Subcutaneous abdominal adipose tissue (tissue), 5 donors: ENCODE data around the gene KIFAP3.
"Not testable (repeated sequence)": the region's sequence is repeated elsewhere in the genome, so short reads cannot be mapped to it uniquely, and the experiment has no call there.

Experiments used
- H3K27ac ChIP-seq: one replicate; pipeline ENCODE4 v1.7.0; 2013; ENCODE audit warnings: low read depth, mild to moderate bottlenecking, inconsistent platforms, low read length, moderate library complexity
- H3K27me3 ChIP-seq, 5 donors: one replicate each; pipeline ENCODE4 v1.7.0; 2013; ENCODE audit warnings: low read length in 5 of 5, inconsistent platforms in 1 of 5; ENCODE audit not compliant: control insufficient read depth in 5 of 5, insufficient read depth in 4 of 5
- H3K36me3 ChIP-seq, 5 donors: one replicate each; pipeline ENCODE4 v1.7.0; 2013; ENCODE audit warnings: low read length in 5 of 5; ENCODE audit not compliant: control insufficient read depth in 5 of 5, insufficient read depth in 5 of 5
- H3K4me1 ChIP-seq, 5 donors: one replicate each; pipeline ENCODE4 v1.7.0; 2013; ENCODE audit warnings: low read length in 5 of 5, mild to moderate bottlenecking in 3 of 5, moderate library complexity in 1 of 5; ENCODE audit not compliant: control insufficient read depth in 5 of 5, insufficient read depth in 5 of 5
- H3K4me3 ChIP-seq, 5 donors: one replicate each; pipeline ENCODE4 v1.7.0; 2013; ENCODE audit warnings: low read length in 5 of 5, low read depth in 1 of 5
- H3K9ac ChIP-seq, 5 donors: one replicate each; pipeline ENCODE4 v1.7.0; 2013; ENCODE audit warnings: low read length in 5 of 5, mild to moderate bottlenecking in 4 of 5, moderate library complexity in 3 of 5
- H3K9me3 ChIP-seq, 5 donors: one replicate each; pipeline ENCODE4 v1.7.0; 2013; ENCODE audit warnings: low read length in 5 of 5; ENCODE audit not compliant: control insufficient read depth in 5 of 5
- donor health status: healthy.
- donor health status: healthy.
- donor health status: healthy.
- donor health status: healthy.
- donor health status: healthy.

Gene KIFAP3

DNA sequence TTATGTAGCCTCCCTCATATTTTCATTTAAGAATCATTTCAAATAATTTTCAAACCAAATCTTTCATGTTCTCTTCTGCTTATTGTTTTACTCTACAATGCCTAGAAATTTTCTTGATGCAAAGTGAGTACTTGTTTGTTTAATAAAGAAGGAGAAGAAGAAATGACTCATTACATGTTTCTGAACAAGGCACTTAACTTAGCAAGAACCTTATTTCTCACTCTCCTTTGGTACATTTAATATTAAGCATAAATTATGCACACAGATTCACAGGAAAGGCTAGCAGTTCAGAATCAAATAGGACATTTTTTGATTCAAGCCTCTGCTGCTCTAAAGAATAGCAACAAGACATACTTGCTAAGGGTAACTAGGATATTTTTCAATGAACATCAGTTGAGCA, 189.9 kb downstream of the KIFAP3 start:
- Histone ChIP-seq H3K36me3 (peaks cover 16 to 47% (median 32%) of the 10 kb centered on the region in 5 donors), H3K27ac (no peak overlapping the region), H3K27me3 (no peaks in the 10 kb centered on the region), H3K9ac (no peak overlapping the region), H3K4me1 (peaks cover 0 to 5% (median 0%) of the 10 kb centered on the region in 5 donors), H3K4me3 (no peak overlapping the region), H3K9me3 (no peaks in the 10 kb centered on the region)

- no peaks in the 10 kb centered on the region for H3K9me3 ChIP-seq
- no peaks in the 10 kb centered on the region for H3K4me1 ChIP-seq
- H3K4me3 ChIP-seq: no peak overlapping the region
- H3K36me3 ChIP-seq: peaks cover 17 to 53% (median 26%) of the 10 kb centered on the region in 5 donors
- no peaks in the 10 kb centered on the region for H3K27me3 ChIP-seq
- H3K27ac ChIP-seq: no peak overlapping the region
- H3K9ac ChIP-seq: no peak overlapping the region
Measured at GRCh38 chr1:169882039-169882511, 192.4 kb downstream of the KIFAP3 start.

DNA sequence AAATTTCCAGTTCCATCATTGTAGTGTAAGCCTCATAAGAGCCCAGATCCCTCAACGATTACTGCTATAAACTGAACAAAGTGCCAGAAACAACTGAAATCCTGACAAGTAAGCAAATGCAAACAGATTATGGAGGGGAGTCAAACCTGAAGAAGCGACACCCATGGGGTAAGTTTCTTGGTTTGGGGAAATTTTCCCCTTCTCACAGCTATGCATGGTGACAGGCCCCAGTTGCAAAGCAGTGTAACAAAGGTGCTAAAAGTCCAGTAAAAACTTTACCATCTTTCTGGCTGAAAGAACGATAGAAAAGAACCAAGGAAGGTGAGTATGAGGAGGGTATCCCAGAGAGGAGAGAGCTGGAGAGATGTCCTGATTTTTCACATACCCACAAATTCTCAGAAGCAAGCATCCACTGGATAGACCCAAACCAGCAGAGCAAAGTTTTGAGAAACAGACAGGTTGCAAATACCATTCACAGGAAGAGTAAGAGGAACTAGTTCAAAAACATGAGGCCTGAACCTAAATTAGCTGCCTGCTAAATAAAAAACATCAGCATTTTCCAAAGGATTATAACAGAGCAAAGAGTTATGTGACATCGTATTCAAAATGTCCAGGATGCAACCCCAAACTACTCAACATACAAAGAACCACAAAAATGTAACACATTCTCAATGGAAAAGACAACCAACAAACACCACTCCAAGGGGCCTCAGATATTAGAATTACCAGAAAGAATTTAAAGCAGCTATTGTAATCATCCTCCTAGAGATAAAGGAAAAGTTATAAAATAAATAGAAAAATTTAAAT, 195.3 kb downstream of the KIFAP3 start:
- H3K9me3 ChIP-seq: no peaks in the 10 kb centered on the region
- H3K4me1 ChIP-seq: no peaks in the 10 kb centered on the region
- H3K36me3 ChIP-seq: peaks cover 31 to 60% (median 33%) of the 10 kb centered on the region in 5 donors
- H3K4me3 ChIP-seq: no peak overlapping the region
- H3K27ac ChIP-seq: no peak overlapping the region
- H3K27me3 ChIP-seq: no peaks in the 10 kb centered on the region
- H3K9ac ChIP-seq: no peak overlapping the region

GRCh38 chr1:169878498-169878897, 196.0 kb downstream of the KIFAP3 start:
- Histone ChIP-seq H3K9me3 (no peaks in the 10 kb centered on the region), H3K9ac (no peak overlapping the region), H3K4me1 (no peaks in the 10 kb centered on the region), H3K27ac (no peak overlapping the region), H3K36me3 (peaks cover 38 to 66% (median 40%) of the 10 kb centered on the region in 5 donors), H3K4me3 (no peak overlapping the region), H3K27me3 (no peaks in the 10 kb centered on the region)

GRCh38 chr1:169877800-169878491, 196.5 kb downstream of the KIFAP3 start:
- Histone ChIP-seq H3K27me3 (no peaks in the 10 kb centered on the region), H3K4me1 (no peaks in the 10 kb centered on the region), H3K27ac (no peak overlapping the region), H3K36me3 (peaks cover 42 to 67% (median 45%) of the 10 kb centered on the region in 5 donors), H3K4me3 (no peak overlapping the region), H3K9me3 (no peaks in the 10 kb centered on the region), H3K9ac (peak overlapping the region in 1 of 5 donors; percentile 11)

DNA sequence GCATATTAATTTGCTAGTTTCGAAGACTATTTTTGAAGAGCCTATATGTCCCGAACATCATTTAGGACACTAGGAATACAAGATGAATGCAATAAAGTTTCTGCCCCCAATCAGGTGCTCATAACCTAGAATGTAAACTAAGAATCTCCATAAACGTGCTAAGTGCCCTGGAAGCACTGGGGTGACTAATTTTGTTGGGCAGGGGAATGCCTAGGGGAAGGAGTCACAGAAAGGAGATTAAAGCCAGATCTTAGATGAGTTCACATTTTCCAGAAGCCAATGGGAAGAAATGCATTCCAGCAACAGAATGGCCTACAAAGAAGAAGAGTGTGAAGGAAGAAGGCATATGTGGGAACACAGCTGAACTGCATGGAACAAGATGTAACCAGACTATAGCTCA, 200.3 kb downstream of the KIFAP3 start:
- H3K9me3 ChIP-seq: no peaks in the 10 kb centered on the region
- peaks cover 55 to 89% (median 68%) of the 10 kb centered on the region in 5 donors for H3K36me3 ChIP-seq
- no peaks in the 10 kb centered on the region for H3K27me3 ChIP-seq
- H3K4me1 ChIP-seq: no peaks in the 10 kb centered on the region
- H3K9ac ChIP-seq: no peak overlapping the region
- no peak overlapping the region for H3K4me3 ChIP-seq
- no peak overlapping the region for H3K27ac ChIP-seq

- Histone ChIP-seq H3K9ac (no peak overlapping the region), H3K36me3 (peaks cover 57 to 95% (median 73%) of the 10 kb centered on the region in 5 donors), H3K4me1 (no peaks in the 10 kb centered on the region), H3K9me3 (no peaks in the 10 kb centered on the region), H3K27ac (no peak overlapping the region), H3K4me3 (no peak overlapping the region), H3K27me3 (no peaks in the 10 kb centered on the region)
Measured at GRCh38 chr1:169873582-169874199, 200.8 kb downstream of the KIFAP3 start.

GRCh38 chr1:169872906-169873305, 201.6 kb downstream of the KIFAP3 start:
- peaks cover 58 to 95% (median 76%) of the 10 kb centered on the region in 5 donors for H3K36me3 ChIP-seq

DNA sequence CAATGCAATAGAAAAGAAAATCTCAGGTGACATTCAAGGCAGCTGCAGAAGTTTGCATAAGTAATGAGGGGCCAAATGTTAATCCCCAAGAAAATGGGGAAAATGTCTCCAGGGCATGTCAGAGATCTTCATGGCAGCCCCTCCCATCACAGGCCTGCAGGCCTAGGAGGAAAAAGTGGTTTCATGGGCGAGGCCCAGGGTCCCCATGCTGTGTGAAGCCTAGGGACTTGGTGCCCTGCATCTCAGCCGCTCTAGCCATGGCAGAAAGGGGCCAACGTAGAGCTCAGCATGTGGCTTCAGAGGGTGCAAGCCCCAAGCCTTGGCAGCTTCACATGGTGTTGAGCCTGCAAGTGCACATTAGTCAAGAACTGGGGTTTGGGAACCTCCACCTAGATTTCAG, 202.5 kb downstream of the KIFAP3 start:
- not testable (repeated sequence) for H3K9ac ChIP-seq, H3K4me1 ChIP-seq, H3K27me3 ChIP-seq, H3K9me3 ChIP-seq, H3K27ac ChIP-seq, H3K4me3 ChIP-seq
- H3K36me3 ChIP-seq: peaks cover 59 to 96% (median 79%) of the 10 kb centered on the region in 5 donors

More at GRCh38 chr1:169872906-169873305, 201.6 kb downstream of the KIFAP3 start:
- Histone ChIP-seq H3K27me3 (no peaks in the 10 kb centered on the region), H3K9ac (no peak overlapping the region), H3K4me3 (no peak overlapping the region), H3K9me3 (no peaks in the 10 kb centered on the region), H3K4me1 (no peaks in the 10 kb centered on the region), H3K27ac (no peak overlapping the region)
